T-helper 1 cell treated with Interleukin-12 subunit alpha and Interleukin-12 subunit beta and Interleukin-4 antibody, amounts not matched to agents 30 ng/mL and 1 ng/mL, for 36 hours (primary cell): ENCODE results near the gene FOXK1. TPM values are rescaled to one million over a fixed set of nuclear protein-coding genes. Genes with fewer than 3 reads are reported as not detected.

Experiments used
- intact Hi-C: fragments of 100-400 bp; cut with micrococcal nuclease; formaldehyde crosslinking; loops from one replicate; pipeline ENCODE4 v1.15.1; 2024
- total RNA-seq: library from RNA; stranded (reverse); gene quantifications from 2 replicates; pipeline ENCODE4 v1.2.3, GENCODE V29; 2022

FOXK1 gene
- total RNA-seq, 1 donor from 2014 or later: 39.5 TPM

GRCh38 chr7:4694305-4694704, 12.2 kb downstream of the FOXK1 start:
- intact Hi-C loops: no loop called here

- intact Hi-C loops: no loop called here
Observed at GRCh38 chr7:4698707-4699275, 16.7 kb downstream of the FOXK1 start.

- intact Hi-C loops: no loop called here
Observed at GRCh38 chr7:4699841-4700240, 17.7 kb downstream of the FOXK1 start.

- intact Hi-C loops: no loop called here
Observed at GRCh38 chr7:4700577-4701235, 18.6 kb downstream of the FOXK1 start.

GRCh38 chr7:4702961-4703512, 20.9 kb downstream of the FOXK1 start:
- intact Hi-C loops: no loop called here

GRCh38 chr7:4703532-4703931, 21.4 kb downstream of the FOXK1 start:
- intact Hi-C loops: no loop called here

- intact Hi-C loops: no loop called here
Observed at GRCh38 chr7:4706384-4707216, 24.5 kb downstream of the FOXK1 start.

GRCh38 chr7:4707217-4707741, 25.2 kb downstream of the FOXK1 start:
- intact Hi-C loops: no loop called here

- intact Hi-C loops: no loop called here
Observed at GRCh38 chr7:4707980-4708411, 25.9 kb downstream of the FOXK1 start.

- intact Hi-C loops: no loop called here
Observed at GRCh38 chr7:4709187-4709586, 27.1 kb downstream of the FOXK1 start.

GRCh38 chr7:4711093-4711492, 29.0 kb downstream of the FOXK1 start:
- intact Hi-C loops: no loop called here

- intact Hi-C loops: no loop called here
Observed at GRCh38 chr7:4711634-4712033, 29.5 kb downstream of the FOXK1 start.

GRCh38 chr7:4712281-4713182, 30.4 kb downstream of the FOXK1 start:
- intact Hi-C loops: no loop called here

- intact Hi-C loops: no loop called here
Observed at GRCh38 chr7:4713183-4713784, 31.2 kb downstream of the FOXK1 start.

GRCh38 chr7:4714161-4714700, 32.1 kb downstream of the FOXK1 start:
- intact Hi-C loops: no loop called here

- intact Hi-C loops: no loop called here
Observed at GRCh38 chr7:4714767-4715409, 32.8 kb downstream of the FOXK1 start.

GRCh38 chr7:4715410-4715776, 33.3 kb downstream of the FOXK1 start:
- intact Hi-C loops: no loop called here

GRCh38 chr7:4716946-4717795, 35.1 kb downstream of the FOXK1 start:
- intact Hi-C loops: no loop called here

GRCh38 chr7:4718075-4718474, 36.0 kb downstream of the FOXK1 start:
- intact Hi-C loops: no loop called here
